Tibial artery (tissue), 4 donors: ENCODE measurements around the gene DPYSL3.

ENCODE experiments used
- DNase-seq, 2 donors: peaks; one replicate each; pipeline ENCODE4 v3.0.0-alpha.2; 2019
- H3K27ac ChIP-seq, 2 donors: fragments of 200-600 bp; sonication (generic) in 1 of 2; 1 replicate in 1 of 2; 2 replicates in 1 of 2; pipeline ENCODE4 v1.5.1; 2018 to 2019; ENCODE audit warnings: mild to moderate bottlenecking in 1 of 2
- H3K27me3 ChIP-seq, 2 donors: fragments of 200-600 bp; sonication (generic) in 1 of 2; one replicate each; pipeline versions ENCODE4 v1.5.1 to v1.6.0; 2016 to 2019
- H3K36me3 ChIP-seq, 3 donors: fragments of 200-600 bp; sonication (generic) in 2 of 3; one replicate each; pipeline ENCODE4 v1.5.1; 2016 to 2019; ENCODE audit warnings: mild to moderate bottlenecking in 2 of 3
- H3K4me1 ChIP-seq, 4 donors: fragments of 200-600 bp; sonication (generic) in 2 of 4; 1 replicate in 3 of 4; 2 replicates in 1 of 4; pipeline ENCODE4 v1.5.1; 2016 to 2019
- H3K4me3 ChIP-seq, 2 donors: fragments of 200-600 bp; sonication (generic) in 1 of 2; 1 replicate in 1 of 2; 2 replicates in 1 of 2; pipeline ENCODE4 v1.5.1; 2018 to 2019; ENCODE audit warnings: mild to moderate bottlenecking in 2 of 2
- H3K9me3 ChIP-seq, 3 donors: fragments of 200-600 bp; sonication (generic) in 1 of 3; one replicate each; pipeline ENCODE4 v1.5.1; 2016 to 2019
- intact Hi-C: fragments of 100-400 bp; cut with DNase I; formaldehyde crosslinking; loops from one replicate; pipeline ENCODE4 v1.15.0; 2023; ENCODE audit warnings: low total_unique reads
- TF ChIP-seq, protein P1 (sequence below), 2 experiments: fragments of 200-600 bp in 1 of 2; fragments of 450-650 bp in 1 of 2; IDR thresholded peaks; one replicate each; pipeline ENCODE4 v1.5.1; 2017 to 2019; ENCODE audit warnings: antibody characterized with exemption in 2 of 2, mild to moderate bottlenecking in 1 of 2, moderate library complexity in 1 of 2

The DPYSL3 gene

DNA sequence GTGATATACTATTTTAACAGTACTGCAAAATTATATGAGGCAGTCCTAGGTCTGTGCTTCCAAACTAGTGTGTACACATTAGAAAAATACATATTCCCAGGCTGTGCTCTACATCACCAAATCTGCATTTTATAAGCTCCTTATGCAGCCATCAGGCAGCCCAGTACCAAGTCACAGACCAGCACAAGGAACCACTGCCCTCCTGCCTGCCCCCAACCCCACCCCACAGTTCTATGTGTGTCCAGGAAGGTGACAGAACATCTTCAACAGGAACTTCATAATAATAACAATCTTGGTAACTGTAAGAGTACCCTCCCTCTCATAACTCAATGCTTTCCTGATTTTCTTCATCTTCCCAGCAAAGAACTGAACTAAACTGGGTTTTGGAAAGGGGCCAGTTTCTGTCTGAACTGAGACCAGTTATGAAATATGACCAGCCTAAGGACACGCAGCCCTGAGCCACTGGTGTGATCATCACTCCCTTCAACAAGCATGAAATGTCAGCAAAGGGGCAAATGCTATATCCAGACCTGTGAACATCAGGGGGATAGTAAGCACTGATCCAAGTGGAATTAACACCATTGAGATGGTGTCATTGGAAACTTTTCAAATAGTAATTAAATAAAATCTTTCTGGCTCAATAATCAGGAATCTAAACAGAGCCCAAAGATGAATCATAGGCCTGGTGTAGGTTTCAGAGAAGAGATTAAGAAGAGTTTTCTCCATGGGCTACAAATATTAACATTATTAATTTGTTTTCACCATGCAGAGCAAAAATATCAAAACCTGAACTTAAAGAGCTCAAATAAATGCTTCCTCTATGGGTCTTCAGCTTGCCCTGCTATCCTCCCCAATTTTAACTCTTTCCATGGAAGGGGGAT is 82.1 kb downstream of the DPYSL3 start:
- Histone ChIP-seq H3K4me3 (no peak overlapping the region), H3K36me3 (peaks cover 11 to 21% (median 15%) of the 10 kb centered on the region in 3 donors), H3K27ac (peak overlapping the region; percentile 72 to 74), H3K4me1 (peaks cover 0 to 72% (median 42%) of the 10 kb centered on the region in 4 donors), H3K27me3 (no peaks in the 10 kb centered on the region), H3K9me3 (no peaks in the 10 kb centered on the region)
- TF ChIP-seq, protein P1, sequence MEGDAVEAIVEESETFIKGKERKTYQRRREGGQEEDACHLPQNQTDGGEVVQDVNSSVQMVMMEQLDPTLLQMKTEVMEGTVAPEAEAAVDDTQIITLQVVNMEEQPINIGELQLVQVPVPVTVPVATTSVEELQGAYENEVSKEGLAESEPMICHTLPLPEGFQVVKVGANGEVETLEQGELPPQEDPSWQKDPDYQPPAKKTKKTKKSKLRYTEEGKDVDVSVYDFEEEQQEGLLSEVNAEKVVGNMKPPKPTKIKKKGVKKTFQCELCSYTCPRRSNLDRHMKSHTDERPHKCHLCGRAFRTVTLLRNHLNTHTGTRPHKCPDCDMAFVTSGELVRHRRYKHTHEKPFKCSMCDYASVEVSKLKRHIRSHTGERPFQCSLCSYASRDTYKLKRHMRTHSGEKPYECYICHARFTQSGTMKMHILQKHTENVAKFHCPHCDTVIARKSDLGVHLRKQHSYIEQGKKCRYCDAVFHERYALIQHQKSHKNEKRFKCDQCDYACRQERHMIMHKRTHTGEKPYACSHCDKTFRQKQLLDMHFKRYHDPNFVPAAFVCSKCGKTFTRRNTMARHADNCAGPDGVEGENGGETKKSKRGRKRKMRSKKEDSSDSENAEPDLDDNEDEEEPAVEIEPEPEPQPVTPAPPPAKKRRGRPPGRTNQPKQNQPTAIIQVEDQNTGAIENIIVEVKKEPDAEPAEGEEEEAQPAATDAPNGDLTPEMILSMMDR (IDR thresholded peaks at IDR 0.05): no peak
- peak in 1 of 2 donors; percentile 69 for DNase-seq
- intact Hi-C loops: no loop called here

DNA sequence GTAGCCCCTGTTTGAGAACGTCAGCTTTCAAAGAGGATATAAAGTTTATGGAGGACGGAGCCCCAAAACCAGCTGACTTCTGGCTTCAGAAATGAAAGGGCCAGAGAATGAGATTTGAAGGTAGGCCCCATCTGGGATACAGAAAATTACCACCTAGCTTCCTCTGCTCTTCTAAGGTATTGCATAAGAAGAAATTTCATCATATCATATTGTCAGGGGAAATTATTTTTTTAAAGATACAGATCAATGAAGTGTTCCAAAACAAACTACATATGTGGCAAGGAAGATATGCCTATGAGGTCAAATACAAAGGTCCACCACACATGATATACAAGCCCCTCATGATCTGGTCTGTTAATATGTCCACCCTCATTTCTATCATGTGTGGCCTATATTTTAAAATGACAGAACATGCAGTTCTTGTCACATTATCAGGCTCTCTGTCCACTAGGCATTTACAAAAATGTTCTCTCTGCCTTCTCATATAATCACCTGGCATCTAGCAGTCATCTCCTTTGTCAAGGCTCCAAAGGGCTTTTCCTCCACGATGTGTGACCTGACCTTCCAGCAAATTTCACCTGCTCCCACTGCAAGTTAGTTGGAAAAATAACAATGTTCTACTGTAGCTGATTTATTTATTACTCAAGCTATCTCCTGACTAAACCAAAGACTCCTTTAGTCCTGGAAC is 83.1 kb downstream of the DPYSL3 start:
- peaks cover 0 to 72% (median 32%) of the 10 kb centered on the region in 4 donors for H3K4me1 ChIP-seq
- intact Hi-C loops: no loop called here
- TF ChIP-seq, protein P1 (IDR thresholded peaks at IDR 0.05): no peak
- H3K36me3 ChIP-seq: peaks cover 11 to 21% (median 18%) of the 10 kb centered on the region in 3 donors
- H3K27ac ChIP-seq: peak overlapping the region; percentile 72 to 74
- H3K4me3 ChIP-seq: no peak overlapping the region
- no peaks in the 10 kb centered on the region for H3K27me3 ChIP-seq
- no peak for DNase-seq
- no peaks in the 10 kb centered on the region for H3K9me3 ChIP-seq

DNA sequence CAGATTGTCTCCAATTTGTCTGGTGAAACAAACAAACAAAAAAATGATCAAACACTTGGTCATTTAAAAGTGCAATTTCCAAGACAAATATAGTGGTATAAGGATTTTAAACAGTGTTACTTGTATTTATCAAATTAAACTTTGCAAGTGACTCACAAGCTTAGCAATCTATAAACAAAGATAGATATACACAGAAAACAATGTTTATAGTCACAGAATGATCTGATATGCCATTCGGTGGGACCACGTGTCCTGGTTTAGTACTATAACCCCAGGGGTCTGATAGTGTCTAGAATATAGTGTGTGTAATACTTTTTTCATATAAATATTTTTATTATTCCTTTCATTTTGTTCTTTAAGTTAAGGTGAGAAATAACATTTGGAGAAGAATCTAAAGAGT is 91.3 kb downstream of the DPYSL3 start:
- Histone ChIP-seq H3K27ac (peak overlapping the region; percentile 96 to 98), H3K9me3 (no peaks in the 10 kb centered on the region), H3K4me1 (peaks cover 0 to 91% (median 40%) of the 10 kb centered on the region in 4 donors), H3K27me3 (no peaks in the 10 kb centered on the region), H3K36me3 (peaks cover 20 to 33% (median 29%) of the 10 kb centered on the region in 3 donors), H3K4me3 (no peak overlapping the region)
- DNase-seq: no peak
- TF ChIP-seq, protein P1 (IDR thresholded peaks at IDR 0.05): no peak
- intact Hi-C loops: no loop called here

DNA sequence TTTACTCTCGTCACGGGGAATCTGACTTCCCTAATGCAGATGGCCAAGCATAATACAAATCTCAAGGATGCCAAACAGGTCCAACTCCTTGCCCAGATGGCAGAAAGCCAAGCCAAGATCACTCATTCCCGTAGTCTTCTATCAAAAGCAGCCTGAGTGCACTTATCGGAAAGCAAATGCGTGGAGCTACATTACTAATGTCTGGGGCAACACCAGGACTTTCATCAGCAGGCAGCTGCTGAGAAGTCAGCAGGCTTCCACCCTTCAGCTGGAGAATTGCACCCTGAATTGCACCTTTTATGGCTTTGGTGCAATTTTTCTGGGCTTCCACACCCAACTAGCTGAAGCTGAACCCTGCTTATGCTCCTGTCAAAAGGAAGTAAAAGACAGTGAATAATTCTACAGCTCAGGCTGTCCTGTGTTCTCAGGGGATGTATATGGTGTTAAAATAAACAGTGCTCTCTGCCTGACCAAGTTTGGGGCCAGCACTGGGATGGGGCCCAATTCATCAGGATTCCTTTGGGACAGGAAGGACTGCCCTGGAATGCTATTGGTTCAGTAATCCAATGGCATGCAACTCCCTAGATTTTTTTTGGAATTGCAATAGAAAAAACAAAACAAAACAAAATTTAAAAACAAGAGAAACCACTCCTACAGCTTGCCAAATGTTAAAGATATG is 92.6 kb downstream of the DPYSL3 start:
- Histone ChIP-seq H3K4me1 (peaks cover 0 to 99% (median 50%) of the 10 kb centered on the region in 4 donors), H3K4me3 (peak overlapping the region in 1 of 2 donors; percentile 17), H3K9me3 (no peaks in the 10 kb centered on the region), H3K27me3 (no peaks in the 10 kb centered on the region), H3K36me3 (peaks cover 15 to 27% (median 22%) of the 10 kb centered on the region in 3 donors), H3K27ac (peak overlapping the region; percentile 96 to 98)
- TF ChIP-seq, protein P1 (IDR thresholded peaks at IDR 0.05): no peak
- DNase-seq: peak; percentile 77 to 88
- intact Hi-C loops: no loop called here

DNA sequence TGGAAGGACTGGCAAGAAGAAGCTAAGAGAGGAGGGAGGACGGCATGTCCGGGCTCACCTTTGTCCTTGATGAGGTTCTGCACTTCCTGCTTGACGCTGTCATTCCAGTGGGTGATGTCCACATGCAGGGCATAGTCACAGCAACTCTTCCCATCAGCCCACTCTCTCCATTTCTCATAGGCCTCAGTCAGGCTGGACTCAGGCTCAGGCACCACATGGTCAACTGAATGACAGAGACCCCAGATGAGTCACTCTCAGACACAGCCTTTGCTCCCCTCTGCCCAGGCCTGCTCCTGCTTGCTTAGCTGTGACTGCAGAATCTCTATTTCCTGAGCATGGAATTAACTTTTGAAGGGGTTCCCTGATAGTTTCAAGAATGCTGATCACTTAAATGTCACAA is 94.2 kb downstream of the DPYSL3 start:
- Histone ChIP-seq H3K36me3 (peaks cover 15 to 28% (median 22%) of the 10 kb centered on the region in 3 donors), H3K9me3 (no peaks in the 10 kb centered on the region), H3K4me1 (peaks cover 0 to 99% (median 66%) of the 10 kb centered on the region in 4 donors), H3K27me3 (no peaks in the 10 kb centered on the region), H3K4me3 (no peak overlapping the region), H3K27ac (peak overlapping the region; percentile 96 to 98)
- DNase-seq: no peak
- TF ChIP-seq, protein P1 (IDR thresholded peaks at IDR 0.05): no peak
- intact Hi-C loops: no loop called here
